Thyroid gland (tissue), 4 donors: Measurements from ENCODE around the gene SCUBE3. TPM values are rescaled to one million over a fixed set of nuclear protein-coding genes. Genes with fewer than 3 reads are reported as not detected.

ENCODE experiments used
- DNase-seq, 2 donors: peaks; one replicate each; pipeline ENCODE4 v3.0.0-alpha.2; 2019
- H3K27ac ChIP-seq, 3 donors: fragments of 200-600 bp; sonication (generic); 1 replicate in 2 of 3; 2 replicates in 1 of 3; pipeline ENCODE4 v1.5.1; 2016 to 2019; ENCODE audit warnings: mild to moderate bottlenecking in 1 of 3, moderate library complexity in 1 of 3
- H3K27me3 ChIP-seq: fragments of 200-600 bp; sonication (generic); one replicate; pipeline ENCODE4 v1.5.1; 2019
- H3K36me3 ChIP-seq, 2 donors: fragments of 200-600 bp; sonication (generic); one replicate each; pipeline ENCODE4 v1.5.1; 2016 to 2019
- H3K4me1 ChIP-seq, 2 donors: fragments of 200-600 bp; sonication (generic); one replicate each; pipeline ENCODE4 v1.5.1; 2017 to 2019
- H3K4me3 ChIP-seq, 3 donors: fragments of 200-600 bp; sonication (generic); replicated peaks in 1 of 3; 1 replicate in 2 of 3; 2 replicates in 1 of 3; pipeline ENCODE4 v1.5.1; 2016; ENCODE audit warnings: mild to moderate bottlenecking in 1 of 3
- H3K9me3 ChIP-seq: fragments of 200-600 bp; sonication (generic); one replicate; pipeline ENCODE4 v1.5.1; 2017
- POLR2A ChIP-seq, 2 donors: fragments of 450-650 bp; IDR thresholded peaks; one replicate each; pipeline ENCODE4 v1.6.1; 2017; ENCODE audit warnings: antibody characterized with exemption in 2 of 2, mild to moderate bottlenecking in 2 of 2, moderate library complexity in 1 of 2
- WGBS, 2 donors: methylation state at CpG; one replicate each; pipeline ENCODE4 v1.1.5; 2017; 5-methylcytosine and 5-hydroxymethylcytosine counted together
- intact Hi-C: fragments of 100-400 bp; cut with DNase I; formaldehyde crosslinking; loops from one replicate; pipeline ENCODE4 v1.15.1; 2023
- total RNA-seq, 4 donors: library from RNA; depleted of rRNA; stranded (reverse); fragments of >200 nt; gene quantifications; one replicate each; pipeline ENCODE4 v1.2.3, GENCODE V29; 2016
- TF ChIP-seq, protein P1 (sequence below), 6 experiments: fragments of 200-600 bp in 3 of 6; fragments of 450-650 bp in 3 of 6; sonication (generic) in 3 of 6; IDR thresholded peaks; one replicate each; pipeline ENCODE4 v1.5.1; 2016 to 2019; ENCODE audit warnings: antibody characterized with exemption in 6 of 6, mild to moderate bottlenecking in 2 of 6, inconsistent platforms in 1 of 6, moderate library complexity in 1 of 6

SCUBE3 gene
- total RNA-seq, 4 donors from 2014 or later: 45.5 to 119 (median 66.3) TPM

DNA sequence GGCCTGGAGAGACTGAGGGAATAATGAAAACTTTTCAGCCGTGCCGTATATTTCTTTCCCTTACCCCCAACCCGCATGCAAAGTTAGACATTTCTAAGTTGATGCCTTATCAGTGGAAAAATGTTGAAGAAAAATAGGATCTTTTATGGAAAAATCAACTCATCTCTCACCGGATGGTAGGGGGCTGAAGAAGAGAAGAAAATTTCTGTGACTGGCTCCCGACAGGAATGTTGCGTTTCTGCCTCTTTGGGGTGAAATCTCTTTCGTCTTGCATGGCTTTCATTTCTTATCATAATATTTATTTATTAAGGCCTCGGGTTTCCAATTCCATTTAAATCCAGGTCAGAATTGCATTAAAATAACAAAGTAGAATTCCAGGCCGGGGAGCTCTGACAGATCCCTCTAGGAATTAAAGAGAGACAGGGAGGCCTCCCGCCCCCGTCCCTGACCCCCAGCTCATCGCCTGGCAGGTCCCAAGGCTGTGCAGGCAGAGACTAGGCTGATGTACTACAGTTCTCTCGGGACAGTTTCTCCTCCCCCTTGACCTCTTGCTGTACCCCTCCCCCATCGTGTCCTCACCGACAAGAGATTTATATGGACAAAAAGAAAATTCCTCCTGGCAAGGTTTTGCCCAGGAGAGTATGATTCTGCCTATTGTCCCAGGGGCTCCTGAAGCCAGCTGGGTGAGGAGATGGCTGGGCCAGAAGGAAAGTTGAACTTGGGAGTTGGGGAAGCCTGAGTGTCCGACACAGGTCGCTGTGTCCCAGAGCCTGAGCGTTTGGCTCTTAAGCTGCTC is 1.3 kb downstream of the SCUBE3 start:
- TF ChIP-seq POLR2A (IDR thresholded peaks at IDR 0.05): peak in 1 of 2 donors; percentile 45
- TF ChIP-seq, protein P1, sequence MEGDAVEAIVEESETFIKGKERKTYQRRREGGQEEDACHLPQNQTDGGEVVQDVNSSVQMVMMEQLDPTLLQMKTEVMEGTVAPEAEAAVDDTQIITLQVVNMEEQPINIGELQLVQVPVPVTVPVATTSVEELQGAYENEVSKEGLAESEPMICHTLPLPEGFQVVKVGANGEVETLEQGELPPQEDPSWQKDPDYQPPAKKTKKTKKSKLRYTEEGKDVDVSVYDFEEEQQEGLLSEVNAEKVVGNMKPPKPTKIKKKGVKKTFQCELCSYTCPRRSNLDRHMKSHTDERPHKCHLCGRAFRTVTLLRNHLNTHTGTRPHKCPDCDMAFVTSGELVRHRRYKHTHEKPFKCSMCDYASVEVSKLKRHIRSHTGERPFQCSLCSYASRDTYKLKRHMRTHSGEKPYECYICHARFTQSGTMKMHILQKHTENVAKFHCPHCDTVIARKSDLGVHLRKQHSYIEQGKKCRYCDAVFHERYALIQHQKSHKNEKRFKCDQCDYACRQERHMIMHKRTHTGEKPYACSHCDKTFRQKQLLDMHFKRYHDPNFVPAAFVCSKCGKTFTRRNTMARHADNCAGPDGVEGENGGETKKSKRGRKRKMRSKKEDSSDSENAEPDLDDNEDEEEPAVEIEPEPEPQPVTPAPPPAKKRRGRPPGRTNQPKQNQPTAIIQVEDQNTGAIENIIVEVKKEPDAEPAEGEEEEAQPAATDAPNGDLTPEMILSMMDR (IDR thresholded peaks at IDR 0.05): no peak
- intact Hi-C loops: no loop called here
- peak; percentile 54 to 63 for DNase-seq
- Histone ChIP-seq H3K9me3 (no peaks in the 10 kb centered on the region), H3K36me3 (no peaks in the 10 kb centered on the region), H3K4me1 (peaks cover 43 to 51% of the 10 kb centered on the region in 2 donors), H3K27me3 (no peaks in the 10 kb centered on the region), H3K4me3 (peak overlapping the region; percentile 49 to 59 (median 57)), H3K27ac (peak overlapping the region; percentile 44 to 90 (median 79))
- 22 to 29% methylated on average over 18 of the region's 18 CpGs for WGBS, 2 donors

DNA sequence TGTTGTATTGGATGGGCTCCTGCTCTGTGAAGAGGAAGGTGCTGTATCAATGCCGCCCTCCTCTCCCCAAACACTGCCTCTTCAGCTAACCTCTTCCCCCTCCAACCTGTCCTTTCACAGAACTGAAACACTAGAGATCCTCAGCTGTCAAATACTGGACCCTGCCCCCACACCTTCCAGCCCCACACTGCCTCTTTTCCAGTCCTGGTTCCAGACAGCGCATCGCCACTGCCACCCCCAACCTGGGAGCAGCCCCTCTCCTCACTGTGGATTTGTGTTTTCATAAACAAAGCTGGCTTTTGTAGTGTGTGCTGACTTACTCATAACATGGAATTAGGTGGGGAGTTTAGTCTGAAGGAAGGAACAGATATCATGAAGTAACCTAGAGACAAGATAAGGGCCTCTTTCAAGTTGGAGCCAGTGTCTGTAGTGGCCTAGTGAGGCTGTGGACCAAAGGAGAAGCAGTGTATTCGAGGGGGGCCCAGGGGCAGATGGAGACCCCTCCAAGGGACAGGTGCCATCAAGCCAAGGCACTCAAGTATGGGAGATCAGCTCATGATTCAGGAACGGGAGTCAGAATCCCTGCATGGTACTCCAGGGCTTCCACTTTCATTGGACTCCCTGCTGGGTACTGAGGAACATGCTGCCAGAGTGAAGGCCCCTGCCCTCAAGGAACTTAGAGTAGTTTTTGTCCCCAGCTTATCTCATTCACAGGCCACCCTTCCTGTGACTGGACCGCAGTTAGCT is 2.1 kb downstream of the SCUBE3 start:
- TF ChIP-seq POLR2A (IDR thresholded peaks at IDR 0.05): no peak
- TF ChIP-seq, protein P1 (IDR thresholded peaks at IDR 0.05): no peak
- H3K27me3 ChIP-seq: no peaks in the 10 kb centered on the region
- 70% methylated on average over 6 of the region's 6 CpGs for WGBS, 2 donors
- peak in 1 of 2 donors; percentile 59 for DNase-seq
- no peak overlapping the region for H3K4me3 ChIP-seq
- no peaks in the 10 kb centered on the region for H3K36me3 ChIP-seq
- H3K9me3 ChIP-seq: no peaks in the 10 kb centered on the region
- peak overlapping the region; percentile 44 to 90 (median 79) for H3K27ac ChIP-seq
- intact Hi-C loops: no loop called here
- peaks cover 51 to 59% of the 10 kb centered on the region in 2 donors for H3K4me1 ChIP-seq

DNA sequence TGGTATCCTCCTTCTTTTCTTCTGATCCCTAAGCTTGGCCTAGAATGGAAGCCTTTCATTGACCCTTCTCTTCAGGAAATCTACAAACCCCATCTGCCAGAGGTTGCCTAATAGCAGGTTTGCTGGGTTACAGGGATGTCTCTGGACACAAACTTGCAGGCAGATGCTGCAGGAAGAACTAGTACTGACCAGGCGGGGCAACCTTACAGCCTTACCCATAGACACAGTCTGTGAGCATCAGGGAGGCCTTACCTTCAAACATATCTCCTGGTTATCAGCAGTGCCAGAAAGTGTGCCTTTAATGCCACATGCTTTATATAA is 2.6 kb downstream of the SCUBE3 start:
- Histone ChIP-seq H3K9me3 (no peaks in the 10 kb centered on the region), H3K4me3 (no peak overlapping the region), H3K27me3 (no peaks in the 10 kb centered on the region), H3K36me3 (no peaks in the 10 kb centered on the region), H3K27ac (peak overlapping the region; percentile 44 to 90 (median 79)), H3K4me1 (peaks cover 53 to 62% of the 10 kb centered on the region in 2 donors)
- TF ChIP-seq, protein P1 (IDR thresholded peaks at IDR 0.05): no peak
- no peak for TF ChIP-seq POLR2A (IDR thresholded peaks at IDR 0.05)
- intact Hi-C loops: no loop called here
- WGBS, 2 donors: 89 to 100% methylated on average over 1 of the region's 1 CpG
- no peak for DNase-seq

DNA sequence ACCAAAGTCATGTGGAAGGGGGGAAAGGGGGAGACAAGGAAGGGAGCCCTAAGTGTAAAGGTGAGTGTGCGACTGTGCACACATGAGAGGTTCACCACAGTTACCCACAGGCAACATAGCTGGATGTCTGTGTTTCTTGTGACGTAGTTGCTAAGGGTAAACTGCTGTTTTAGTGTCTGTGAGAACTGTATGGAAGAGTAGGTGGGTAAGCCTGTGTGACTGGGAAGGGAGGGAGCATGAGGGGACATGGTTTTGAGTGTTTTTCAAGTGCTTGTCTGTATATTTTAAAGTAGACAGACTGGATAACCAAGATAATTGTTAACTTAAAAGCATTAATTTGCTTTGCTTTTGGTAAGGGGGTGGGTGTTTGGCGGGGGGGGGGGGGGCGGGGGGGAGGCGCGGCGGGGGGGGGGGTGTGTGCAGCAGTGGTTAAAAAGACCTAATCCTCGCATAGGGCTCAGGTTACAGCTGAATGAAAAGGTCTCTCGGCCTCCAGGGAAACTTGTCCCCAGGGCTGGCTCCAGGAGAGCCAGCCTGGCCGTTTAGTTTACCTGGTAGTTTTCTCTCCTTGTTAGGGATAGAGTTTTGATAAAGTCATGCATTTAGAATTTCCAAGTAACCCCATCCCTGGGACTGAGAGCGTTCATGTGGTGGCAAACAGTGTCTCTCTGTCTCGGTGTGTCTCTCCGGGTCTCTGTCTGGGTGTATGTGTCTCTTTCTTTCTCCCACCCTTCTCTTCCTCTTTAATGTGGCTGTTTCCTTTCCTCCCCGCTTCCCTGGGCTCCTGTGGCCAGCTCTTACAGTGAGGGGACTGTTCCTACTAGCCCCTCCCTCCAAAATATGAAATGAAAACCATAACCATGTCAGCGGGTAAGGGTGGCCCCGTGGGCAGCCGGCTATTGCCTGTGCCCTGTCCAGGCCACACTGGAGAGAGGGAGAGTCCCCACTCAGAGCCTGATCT is 3.4 kb downstream of the SCUBE3 start:
- H3K27me3 ChIP-seq: no peaks in the 10 kb centered on the region
- H3K27ac ChIP-seq: peak overlapping the region; percentile 67 to 96 (median 90)
- H3K4me1 ChIP-seq: peaks cover 57 to 69% of the 10 kb centered on the region in 2 donors
- H3K36me3 ChIP-seq: no peaks in the 10 kb centered on the region
- DNase-seq: peak; percentile 49 to 54
- intact Hi-C loops: no loop called here
- H3K4me3 ChIP-seq: no peak overlapping the region
- WGBS, 2 donors: 24 to 32% methylated on average over 12 to 13 of the region's 17 CpGs
- no peaks in the 10 kb centered on the region for H3K9me3 ChIP-seq
- TF ChIP-seq POLR2A (IDR thresholded peaks at IDR 0.05): peak; percentile 12 to 42
- TF ChIP-seq, protein P1 (IDR thresholded peaks at IDR 0.05): no peak
